Lower leg skin (tissue), 4 donors: Measurements from ENCODE around the gene FILIP1L. TPM values are rescaled to one million over a fixed set of nuclear protein-coding genes. Genes with fewer than 3 reads are reported as not detected.

Source experiments
- DNase-seq, 2 donors: peaks; one replicate each; pipeline ENCODE4 v3.0.0-alpha.2; 2019; ENCODE audit warnings: low spot score in 2 of 2
- H3K4me3 ChIP-seq: fragments of 200-600 bp; sonication (generic); 2 replicates; pipeline ENCODE4 v1.5.1; 2017; ENCODE audit warnings: mild to moderate bottlenecking, low read depth; ENCODE audit not compliant: poor library complexity, severe bottlenecking
- POLR2A ChIP-seq, 2 donors: fragments of 450-650 bp; IDR thresholded peaks; one replicate each; pipeline ENCODE4 v1.6.1; 2016 to 2017; ENCODE audit warnings: antibody characterized with exemption in 2 of 2, mild to moderate bottlenecking in 1 of 2, moderate library complexity in 1 of 2
- WGBS, 2 donors: methylation state at CpG; one replicate each; pipeline ENCODE4 v1.1.5; 2018; 5-methylcytosine and 5-hydroxymethylcytosine counted together
- intact Hi-C: fragments of 100-400 bp; cut with DNase I; formaldehyde crosslinking; loops from one replicate; pipeline ENCODE4 v1.15.0; 2023; ENCODE audit warnings: low total_unique reads
- total RNA-seq, 4 donors: library from RNA; depleted of rRNA; stranded (reverse); fragments of >200 nt; gene quantifications; one replicate each; pipeline ENCODE4 v1.1.0, GENCODE V29; 2016
- TF ChIP-seq, protein P1 (sequence below), 3 donors: fragments of 450-650 bp; IDR thresholded peaks; one replicate each; pipeline ENCODE4 v1.5.1; 2016; ENCODE audit warnings: antibody characterized with exemption in 3 of 3, mild to moderate bottlenecking in 3 of 3, moderate library complexity in 2 of 3

The FILIP1L gene
- total RNA-seq, 4 donors from 2014 or later: 17.5 to 33.9 (median 22.1) TPM

DNA sequence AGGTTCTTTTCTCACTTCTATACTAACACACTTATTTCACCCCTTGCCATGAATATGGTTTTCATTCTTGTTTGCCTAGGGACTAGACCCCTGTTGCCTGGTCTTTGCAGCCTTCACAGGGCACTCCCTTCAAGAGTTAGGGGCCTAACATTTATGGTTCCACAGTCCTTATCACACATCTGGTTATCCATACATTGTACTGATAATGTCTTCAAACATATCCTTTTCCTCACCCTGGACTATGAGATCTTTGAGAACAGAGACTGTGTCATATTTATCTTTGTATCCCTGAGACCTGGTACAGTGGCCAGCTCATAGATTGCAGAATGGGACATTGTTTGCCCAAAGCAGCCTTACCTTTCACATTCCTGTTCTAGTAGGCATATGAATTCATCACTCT is 190.4 kb downstream of the FILIP1L start:
- TF ChIP-seq, protein P1, sequence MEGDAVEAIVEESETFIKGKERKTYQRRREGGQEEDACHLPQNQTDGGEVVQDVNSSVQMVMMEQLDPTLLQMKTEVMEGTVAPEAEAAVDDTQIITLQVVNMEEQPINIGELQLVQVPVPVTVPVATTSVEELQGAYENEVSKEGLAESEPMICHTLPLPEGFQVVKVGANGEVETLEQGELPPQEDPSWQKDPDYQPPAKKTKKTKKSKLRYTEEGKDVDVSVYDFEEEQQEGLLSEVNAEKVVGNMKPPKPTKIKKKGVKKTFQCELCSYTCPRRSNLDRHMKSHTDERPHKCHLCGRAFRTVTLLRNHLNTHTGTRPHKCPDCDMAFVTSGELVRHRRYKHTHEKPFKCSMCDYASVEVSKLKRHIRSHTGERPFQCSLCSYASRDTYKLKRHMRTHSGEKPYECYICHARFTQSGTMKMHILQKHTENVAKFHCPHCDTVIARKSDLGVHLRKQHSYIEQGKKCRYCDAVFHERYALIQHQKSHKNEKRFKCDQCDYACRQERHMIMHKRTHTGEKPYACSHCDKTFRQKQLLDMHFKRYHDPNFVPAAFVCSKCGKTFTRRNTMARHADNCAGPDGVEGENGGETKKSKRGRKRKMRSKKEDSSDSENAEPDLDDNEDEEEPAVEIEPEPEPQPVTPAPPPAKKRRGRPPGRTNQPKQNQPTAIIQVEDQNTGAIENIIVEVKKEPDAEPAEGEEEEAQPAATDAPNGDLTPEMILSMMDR (IDR thresholded peaks at IDR 0.05): no peak
- no peak for TF ChIP-seq POLR2A (IDR thresholded peaks at IDR 0.05)
- DNase-seq: no peak
- H3K4me3 ChIP-seq: no peak overlapping the region
- intact Hi-C loops: no loop called here

DNA sequence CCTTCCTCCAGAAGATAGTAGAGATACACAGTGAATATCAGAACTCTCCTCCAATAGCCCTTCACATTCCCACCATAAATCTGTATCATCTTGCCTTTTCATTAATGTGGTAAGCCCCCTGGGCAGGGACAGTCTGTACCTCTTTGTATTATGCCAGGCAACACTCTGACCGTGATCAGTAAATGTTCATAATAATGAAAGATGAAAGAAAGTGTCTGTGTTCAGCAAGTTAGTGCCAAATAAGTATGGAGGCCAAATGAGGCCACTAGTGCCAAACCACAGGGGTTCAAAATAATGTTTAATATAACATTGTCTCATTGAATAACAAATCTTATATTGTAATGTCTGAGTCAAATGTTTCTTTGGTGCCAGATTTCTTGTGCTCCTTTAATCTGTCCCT is 192.3 kb downstream of the FILIP1L start:
- WGBS, 2 donors: 50 to 73% methylated on average over 1 of the region's 1 CpG
- no peak overlapping the region for H3K4me3 ChIP-seq
- intact Hi-C loops: no loop called here
- TF ChIP-seq, protein P1 (IDR thresholded peaks at IDR 0.05): no peak
- TF ChIP-seq POLR2A (IDR thresholded peaks at IDR 0.05): no peak
- DNase-seq: no peak

DNA sequence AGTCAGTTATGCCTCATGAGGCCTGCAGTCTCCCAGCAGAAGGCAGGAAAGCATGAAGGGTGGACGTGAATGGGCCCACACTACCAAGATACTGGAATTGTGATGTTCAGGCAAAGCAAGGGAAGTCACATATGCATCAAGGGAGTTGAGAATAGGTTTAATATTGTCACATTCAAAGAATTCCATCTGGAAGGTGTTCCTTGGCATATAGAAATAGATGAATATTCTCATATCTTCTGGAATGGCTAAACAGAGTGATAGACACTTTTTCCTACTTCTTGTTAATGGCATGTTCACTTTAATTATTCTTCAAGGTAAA is 193.0 kb downstream of the FILIP1L start:
- 87 to 96% methylated on average over 1 of the region's 1 CpG for WGBS, 2 donors
- no peak for DNase-seq
- intact Hi-C loops: no loop called here
- H3K4me3 ChIP-seq: no peak overlapping the region
- no peak for TF ChIP-seq POLR2A (IDR thresholded peaks at IDR 0.05)
- TF ChIP-seq, protein P1 (IDR thresholded peaks at IDR 0.05): no peak

DNA sequence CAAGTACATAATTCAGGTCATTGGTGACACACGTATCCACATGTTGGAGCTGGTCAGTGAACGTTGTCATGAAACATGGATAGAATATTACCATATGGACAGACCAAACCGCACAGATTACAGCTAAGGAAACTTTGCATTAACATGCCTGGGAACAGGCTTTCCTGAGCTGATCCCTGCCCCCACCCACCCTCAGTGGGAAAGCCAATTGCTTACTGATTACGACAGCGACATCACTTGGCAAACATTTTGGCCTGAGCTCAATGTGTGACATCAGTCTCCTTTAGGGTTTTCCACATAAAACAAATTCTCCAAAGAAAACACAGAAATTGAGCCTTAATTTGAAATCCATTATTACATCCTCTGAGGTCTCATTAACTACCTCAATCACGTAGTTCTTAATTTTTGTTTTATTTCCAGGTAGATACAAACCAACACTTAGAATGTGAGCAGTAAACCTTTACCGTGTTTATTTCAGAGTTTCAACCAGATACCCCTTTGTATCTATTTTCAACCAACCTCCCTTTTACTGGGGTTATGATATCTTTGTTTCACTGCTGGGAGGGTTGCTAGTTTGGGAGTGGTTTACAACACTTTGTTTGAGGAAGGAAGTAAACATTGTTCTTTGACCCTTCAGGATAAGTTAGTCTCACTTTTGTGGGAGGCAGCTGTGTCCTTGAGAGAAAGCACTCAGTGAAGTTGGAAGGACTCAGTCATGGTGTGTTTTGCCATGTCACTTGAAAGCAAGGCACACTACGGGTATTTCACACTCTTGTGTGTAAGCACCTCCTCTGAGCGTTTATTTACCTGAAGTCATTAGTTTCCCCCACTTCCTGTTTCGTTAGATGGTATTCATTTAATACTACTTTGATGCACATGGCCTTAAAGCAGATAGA is 193.6 kb downstream of the FILIP1L start:
- no peak for TF ChIP-seq POLR2A (IDR thresholded peaks at IDR 0.05)
- TF ChIP-seq, protein P1 (IDR thresholded peaks at IDR 0.05): no peak
- WGBS, 2 donors: 33 to 44% methylated on average over 10 of the region's 10 CpGs
- peak; percentile 78 to 93 for DNase-seq
- intact Hi-C loops: no loop called here
- no peak overlapping the region for H3K4me3 ChIP-seq

DNA sequence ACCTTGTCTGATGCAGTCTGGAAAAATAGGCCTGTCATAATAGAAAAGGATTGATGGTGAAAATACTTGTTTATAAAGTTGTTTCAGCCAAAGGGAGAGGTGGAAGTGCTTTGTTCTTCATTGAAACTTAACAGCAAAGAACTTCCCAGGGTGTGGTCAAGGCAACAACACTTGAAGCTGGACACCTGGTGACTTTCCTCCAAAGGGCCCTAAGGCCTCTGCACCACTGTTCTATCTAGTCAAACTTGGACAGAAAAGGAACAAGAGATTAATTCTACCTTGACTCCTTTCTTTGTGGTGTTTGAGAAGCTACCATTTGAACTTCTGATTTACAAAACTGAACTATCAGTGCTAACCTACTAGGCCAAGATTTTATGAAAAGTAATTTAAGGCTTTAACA is 194.6 kb downstream of the FILIP1L start:
- H3K4me3 ChIP-seq: no peak overlapping the region
- intact Hi-C loops: no loop called here
- no peak for DNase-seq
- TF ChIP-seq POLR2A (IDR thresholded peaks at IDR 0.05): no peak
- TF ChIP-seq, protein P1 (IDR thresholded peaks at IDR 0.05): no peak

DNA sequence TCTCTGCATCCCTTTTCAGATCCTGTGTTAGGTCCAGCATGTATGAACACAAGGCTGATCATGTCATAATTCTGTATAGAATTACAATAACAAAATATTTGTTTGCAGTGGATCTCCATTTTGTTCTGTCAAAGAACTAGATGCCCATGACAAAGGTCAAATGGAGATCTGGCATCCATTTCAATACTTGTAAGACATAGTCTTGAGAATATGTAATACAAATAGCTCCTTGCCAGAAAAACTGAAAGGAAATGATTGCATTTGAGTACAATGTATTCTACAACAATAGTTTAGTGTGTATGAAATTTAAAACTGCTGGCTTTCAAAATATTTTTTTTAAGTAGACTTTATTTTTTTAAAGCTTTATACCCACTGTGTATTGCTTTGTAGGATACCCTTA is 195.6 kb downstream of the FILIP1L start:
- DNase-seq: no peak
- no peak for TF ChIP-seq POLR2A (IDR thresholded peaks at IDR 0.05)
- TF ChIP-seq, protein P1 (IDR thresholded peaks at IDR 0.05): no peak
- intact Hi-C loops: no loop called here
- no peak overlapping the region for H3K4me3 ChIP-seq
